Pericardium fibroblast (primary cell): ENCODE measurements around the gene SLC11A1. TPM values are rescaled to one million over a fixed set of nuclear protein-coding genes. Genes with fewer than 3 reads are reported as not detected.

Experiments used
- total RNA-seq: library from RNA; depleted of rRNA; stranded (reverse); fragments of >200 nt; gene quantifications from 2 replicates; pipeline ENCODE4 v1.2.3, GENCODE V29; 2015

The SLC11A1 gene
- 0.26 and 0.35 TPM in 2 replicates for total RNA-seq

GRCh38 chr2:218381916-218382366 lies at the start of gene SLC11A1:
Gene SLC11A1 (plus strand): TSS chr2:218382273. CDS start chr2:218382369, 96 bp downstream.

GRCh38 chr2:218399391-218400166 lies 17.5 kb downstream of the SLC11A1 start, which contains the start of gene CTDSP1:
Gene CTDSP1 (plus strand): TSS chr2:218399868. CDS start chr2:218400091, 223 bp downstream.

GRCh38 chr2:218418717-218419458 lies 36.8 kb downstream of the SLC11A1 start, which contains the start of gene VIL1:
Gene VIL1 (plus strand): TSS chr2:218419123. CDS start chr2:218423779, 4,656 bp downstream.

Other genes with a start within 250 kb of the SLC11A1 start
- not detected in 2 replicates for gene CXCR1, start 215.3 kb upstream of the SLC11A1 start, total RNA-seq
- 230 and 471 TPM in 2 replicates for gene ARPC2, start 165.1 kb upstream of the SLC11A1 start, total RNA-seq
- 0.47 TPM in 1 of 2 replicates, not detected in the other for gene GPBAR1, start 121.3 kb upstream of the SLC11A1 start, total RNA-seq
- 87.8 and 112 TPM in 2 replicates for gene AAMP, start 112.1 kb upstream of the SLC11A1 start, total RNA-seq
- gene PNKD, start 111.8 kb upstream of the SLC11A1 start, total RNA-seq: 45.0 and 64.1 TPM in 2 replicates
- 121 and 180 TPM in 2 replicates for gene TMBIM1, start 89.8 kb upstream of the SLC11A1 start, total RNA-seq
- gene CATIP, start 25.4 kb upstream of the SLC11A1 start, total RNA-seq: not detected in 2 replicates
- gene CTDSP1, start 17.6 kb downstream of the SLC11A1 start, total RNA-seq: 69.6 and 90.4 TPM in 2 replicates
- gene VIL1, start 36.9 kb downstream of the SLC11A1 start, total RNA-seq: not detected in 2 replicates
- 2.9 and 3.6 TPM in 2 replicates for gene USP37, start 186.1 kb downstream of the SLC11A1 start, total RNA-seq
- 39.3 and 40.7 TPM in 2 replicates for gene CNOT9, start 186.6 kb downstream of the SLC11A1 start, total RNA-seq
- 0.94 and 2.7 TPM in 2 replicates for gene PLCD4, start 225.6 kb downstream of the SLC11A1 start, total RNA-seq